DND-41 (cell line): ENCODE results near the gene UBALD1.

Source experiments
- ATAC-seq: fragments of 200-7000 bp; cut with Tn5 transposase; 3 replicates; pipeline ENCODE4 v1.9.1; 2021; ENCODE audit warnings: low read depth; ENCODE audit not compliant: insufficient read depth
- DNase-seq: peaks from one replicate; pipeline ENCODE4 v3.0.0-alpha.2; 2020
- H2AFZ ChIP-seq: 2 replicates; pipeline ENCODE4 v1.6.0; 2012; ENCODE audit warnings: low read depth, low read length
- H3K27ac ChIP-seq: 2 replicates; pipeline ENCODE4 v1.5.1; 2012; ENCODE audit warnings: low read length, inconsistent platforms
- H3K27me3 ChIP-seq: fragments of 200-600 bp; sonication (generic); 2 replicates; pipeline ENCODE4 v1.6.0; 2012; ENCODE audit warnings: low read length, mild to moderate bottlenecking, inconsistent platforms; ENCODE audit not compliant: insufficient read depth, poor library complexity
- H3K36me3 ChIP-seq: 2 replicates; pipeline ENCODE4 v1.5.1; 2012; ENCODE audit warnings: low read length, inconsistent platforms; ENCODE audit not compliant: insufficient read depth
- H3K4me1 ChIP-seq: 2 replicates; pipeline ENCODE4 v1.5.1; 2012; ENCODE audit warnings: mild to moderate bottlenecking, low read length; ENCODE audit not compliant: insufficient read depth
- H3K4me2 ChIP-seq: 2 replicates; pipeline ENCODE4 v1.6.0; 2012; ENCODE audit warnings: mild to moderate bottlenecking, moderate library complexity, low read length, inconsistent platforms; ENCODE audit not compliant: insufficient read depth
- H3K4me3 ChIP-seq, 2 experiments: fragments of 200-600 bp in 1 of 2; shearing (Covaris generic) in 1 of 2; 2 replicates each; pipeline ENCODE4 v1.5.1; 2012 to 2016; ENCODE audit warnings: inconsistent platforms in 2 of 2, low read length in 2 of 2, mild to moderate bottlenecking in 2 of 2, low read depth in 1 of 2, moderate library complexity in 1 of 2
- H3K79me2 ChIP-seq: 2 replicates; pipeline ENCODE4 v1.6.0; 2012; ENCODE audit warnings: low read length, inconsistent platforms; ENCODE audit not compliant: insufficient read depth
- H3K9ac ChIP-seq: 2 replicates; pipeline ENCODE4 v1.6.0; 2012; ENCODE audit warnings: low read depth, mild to moderate bottlenecking, inconsistent platforms, low read length, moderate library complexity
- H3K9me3 ChIP-seq: 2 replicates; pipeline ENCODE4 v1.5.1; 2012; ENCODE audit warnings: low read length, moderate library complexity, mild to moderate bottlenecking, inconsistent platforms; ENCODE audit not compliant: insufficient read depth, severe bottlenecking
- H4K20me1 ChIP-seq: 2 replicates; pipeline ENCODE4 v1.6.0; 2012; ENCODE audit warnings: low read length; ENCODE audit not compliant: insufficient read depth
- CTCF ChIP-seq: IDR thresholded peaks from 2 replicates; pipeline ENCODE4 v1.5.1; 2012; ENCODE audit warnings: borderline replicate concordance, low read length, moderate library complexity, mild to moderate bottlenecking; ENCODE audit not compliant: poor library complexity, severe bottlenecking; ENCODE audit errors: extremely low read depth
- EZH2 ChIP-seq: IDR thresholded peaks from 3 replicates; pipeline ENCODE4 v1.6.1; 2012; ENCODE audit warnings: borderline replicate concordance, low read depth, mild to moderate bottlenecking, moderate library complexity, low read length, inconsistent platforms; ENCODE audit not compliant: severe bottlenecking

UBALD1 gene

GRCh38 chr16:4637501-4638166 lies 22.9 kb upstream of the UBALD1 start:
- Histone ChIP-seq H3K4me2 (no peak overlapping the region), H2AFZ (no peak overlapping the region), H3K36me3 (peaks cover 24% of the 10 kb centered on the region), H3K9me3 (no peaks in the 10 kb centered on the region), H3K27me3 (no peaks in the 10 kb centered on the region), H3K9ac (no peak overlapping the region), H3K4me3 (no peak overlapping the region), H3K4me1 (no peaks in the 10 kb centered on the region), H4K20me1 (peaks cover 59% of the 10 kb centered on the region), H3K27ac (no peak overlapping the region), H3K79me2 (peaks cover 85% of the 10 kb centered on the region)
- DNase-seq (no peak), ATAC-seq (no peak)
- TF ChIP-seq CTCF = no peak
- no peak for TF ChIP-seq EZH2

GRCh38 chr16:4636196-4636595 lies 21.5 kb upstream of the UBALD1 start:
- Histone ChIP-seq H3K27ac (no peak overlapping the region), H3K9ac (no peak overlapping the region), H3K27me3 (no peaks in the 10 kb centered on the region), H3K9me3 (peaks cover 4% of the 10 kb centered on the region), H3K79me2 (peaks cover 84% of the 10 kb centered on the region), H3K36me3 (peaks cover 28% of the 10 kb centered on the region), H3K4me2 (no peak overlapping the region), H3K4me1 (no peaks in the 10 kb centered on the region), H4K20me1 (peaks cover 53% of the 10 kb centered on the region), H2AFZ (no peak overlapping the region), H3K4me3 (no peak overlapping the region)
- ATAC-seq (no peak), DNase-seq (no peak)
- TF ChIP-seq CTCF = no peak
- no peak for TF ChIP-seq EZH2

DNA sequence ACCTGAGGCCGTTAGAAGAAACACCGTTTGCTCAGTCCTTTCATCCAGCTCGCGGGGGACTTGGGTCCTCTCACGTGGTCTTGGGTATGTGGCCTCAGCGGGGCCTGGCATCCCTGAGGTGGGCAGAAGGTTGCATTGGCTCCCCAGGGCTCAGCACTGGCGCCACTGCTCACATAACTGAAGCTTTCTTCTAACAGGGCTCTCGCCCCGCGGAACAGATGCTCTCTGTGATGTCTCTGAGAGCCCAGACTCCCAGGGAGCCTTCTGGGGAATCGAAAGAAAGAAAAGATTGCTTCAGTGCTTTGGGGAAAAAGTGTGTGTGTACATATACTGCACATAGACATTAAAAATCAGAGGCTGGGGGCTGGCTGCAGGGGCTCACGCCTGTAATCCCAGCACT lies 20.1 kb upstream of the UBALD1 start:
- Histone ChIP-seq H3K4me2 (no peak overlapping the region), H2AFZ (no peak overlapping the region), H3K4me1 (no peaks in the 10 kb centered on the region), H3K27ac (no peak overlapping the region), H3K79me2 (peaks cover 84% of the 10 kb centered on the region), H3K9me3 (peaks cover 5% of the 10 kb centered on the region), H3K36me3 (peaks cover 28% of the 10 kb centered on the region), H3K9ac (no peak overlapping the region), H3K27me3 (no peaks in the 10 kb centered on the region), H4K20me1 (peaks cover 39% of the 10 kb centered on the region), H3K4me3 (no peak overlapping the region)
- TF ChIP-seq EZH2 (no peak), CTCF (no peak)
- ATAC-seq (no peak), DNase-seq (no peak)
